Measurements from ENCODE around the gene THAP11.
A peak's percentile ranks its signal among the peaks of the same experiment; 100 is the strongest.

Gene THAP11

GRCh38 chr16:67846063-67846319, 3.9 kb downstream of the THAP11 start:
- no peak for DNase-seq (ENCODE audit: low read depth in 1 of 2, low spot score in 1 of 2)
- H3K27ac ChIP-seq (replicated peaks) = peak overlapping the region; percentile 90
- H3K27me3 ChIP-seq (ENCODE audit: insufficient read depth, poor library complexity, severe bottlenecking) = no peaks in the 10 kb centered on the region
- TF ChIP-seq GABPA (IDR thresholded peaks at IDR 0.05; ENCODE audit: low read depth) (no peak), CTCF (IDR thresholded peaks at IDR 0.05; ENCODE audit: insufficient read depth, low read length) (no peak), REST (IDR thresholded peaks at IDR 0.05; ENCODE audit: insufficient replicate concordance, low read depth) (no peak), POLR2AphosphoS5 (IDR thresholded peaks at IDR 0.05; ENCODE audit: low read depth) (no peak), SPI1 (IDR thresholded peaks at IDR 0.05; ENCODE audit: borderline replicate concordance, low read depth) (no peak)
- peak overlapping the region; percentile 99 for H3K4me3 ChIP-seq (replicated peaks; ENCODE audit: insufficient read depth, low read length)

GRCh38 chr16:67846320-67847063, 4.4 kb downstream of the THAP11 start, which contains the start of gene NUTF2:
NUTF2 (plus strand) TSS chr16:67846933; CDS start chr16:67865131, 18,198 bp downstream.
- TF ChIP-seq SPI1 (IDR thresholded peaks at IDR 0.05; ENCODE audit: borderline replicate concordance, low read depth) (no peak; the same call in 1 of the 2 replicates), CTCF (IDR thresholded peaks at IDR 0.05; ENCODE audit: insufficient read depth, low read length) (no peak), GABPA (IDR thresholded peaks at IDR 0.05; ENCODE audit: low read depth) (peak; percentile 55), REST (IDR thresholded peaks at IDR 0.05; ENCODE audit: insufficient replicate concordance, low read depth) (no peak), POLR2AphosphoS5 (IDR thresholded peaks at IDR 0.05; ENCODE audit: low read depth) (peak; percentile 66)
- Histone ChIP-seq H3K27ac (replicated peaks) (peak within 1 kb of the TSS; percentile 90), H3K4me3 (replicated peaks; ENCODE audit: insufficient read depth, low read length) (peak within 1 kb of the TSS; percentile 99), H3K27me3 (ENCODE audit: insufficient read depth, poor library complexity, severe bottlenecking) (no peaks in the 10 kb centered on the region)
- peak; percentile 95 to 98 for DNase-seq (ENCODE audit: low read depth in 1 of 2, low spot score in 1 of 2)

- H3K4me3 ChIP-seq (replicated peaks; ENCODE audit: insufficient read depth, low read length) = peak within 1 kb of the TSS; percentile 99
- peak in 1 of 2 experiments; percentile 9 for DNase-seq (ENCODE audit: low read depth in 1 of 2, low spot score in 1 of 2)
- TF ChIP-seq POLR2AphosphoS5 (IDR thresholded peaks at IDR 0.05; ENCODE audit: low read depth) (no peak), REST (IDR thresholded peaks at IDR 0.05; ENCODE audit: insufficient replicate concordance, low read depth) (no peak), GABPA (IDR thresholded peaks at IDR 0.05; ENCODE audit: low read depth) (no peak), SPI1 (IDR thresholded peaks at IDR 0.05; ENCODE audit: borderline replicate concordance, low read depth) (no peak), CTCF (IDR thresholded peaks at IDR 0.05; ENCODE audit: insufficient read depth, low read length) (no peak)
Measured at GRCh38 chr16:67847064-67847861, 5.1 kb downstream of the THAP11 start, which contains the start of gene CENPT. CENPT (minus strand) TSS chr16:67847693; CDS start chr16:67833859, 13,834 bp downstream.

More at GRCh38 chr16:67847064-67847861, 5.1 kb downstream of the THAP11 start, which contains the start of gene CENPT:
- Histone ChIP-seq H3K27me3 (ENCODE audit: insufficient read depth, poor library complexity, severe bottlenecking) (no peaks in the 10 kb centered on the region), H3K27ac (replicated peaks) (peak within 1 kb of the TSS; percentile 90)

All from HL-60 (cell line).